Nephron (organoid): ENCODE results near the gene MSGN1.

ENCODE experiments used
- H3K27ac Mint-ChIP-seq, 3 experiments: 2 replicates each; pipeline ENCODE4 v1.8.0; 2020; ENCODE audit warnings: mixed read lengths in 3 of 3, mild to moderate bottlenecking in 2 of 3, moderate library complexity in 1 of 3
- H3K27me3 Mint-ChIP-seq: 2 replicates; pipeline ENCODE4 v1.8.0; 2021; ENCODE audit warnings: low read depth, mild to moderate bottlenecking, moderate library complexity, mixed read lengths
- H3K36me3 Mint-ChIP-seq: 2 replicates; pipeline ENCODE4 v1.8.0; 2020; ENCODE audit warnings: low read depth, mixed read lengths
- H3K4me1 Mint-ChIP-seq: 2 replicates; pipeline ENCODE4 v1.8.0; 2020; ENCODE audit warnings: mixed read lengths
- H3K4me3 Mint-ChIP-seq, 3 experiments: 2 replicates each; pipeline ENCODE4 v1.8.0; 2020; ENCODE audit warnings: mild to moderate bottlenecking in 3 of 3, mixed read lengths in 3 of 3, moderate library complexity in 2 of 3
- H3K9me3 Mint-ChIP-seq: 2 replicates; pipeline ENCODE4 v1.8.0; 2020; ENCODE audit warnings: mixed read lengths
- CTCF ChIP-seq, 3 experiments: fragments of 200-600 bp; sonication (generic); IDR thresholded peaks; one replicate each; pipeline ENCODE4 v1.5.0; 2021; ENCODE audit warnings: antibody characterized with exemption in 3 of 3; ENCODE audit not compliant: unreplicated experiment in 3 of 3

MSGN1 gene

GRCh38 chr2:17816396-17817245 is at the start of gene MSGN1:
MSGN1 (plus strand) TSS chr2:17816460; CDS start chr2:17816519, 59 bp downstream.
- Mint-ChIP-seq H3K9me3 (no peaks in the 10 kb centered on the region), H3K4me3 (peak within 1 kb of the TSS in 1 of 3 experiments; percentile 70), H3K27ac (peak within 1 kb of the TSS in 1 of 3 experiments; percentile 33), H3K36me3 (no peaks in the 10 kb centered on the region), H3K27me3 (no peaks in the 10 kb centered on the region), H3K4me1 (peaks cover 62% of the 10 kb centered on the region)
- no peak for TF ChIP-seq CTCF (IDR thresholded peaks at IDR 0.05; ENCODE audit: unreplicated experiment in 3 of 3)

GRCh38 chr2:17768894-17769293 is 47.4 kb upstream of the MSGN1 start:
- peaks cover under 1% of the 10 kb centered on the region for H3K4me1 Mint-ChIP-seq
- H3K27me3 Mint-ChIP-seq, result no peaks in the 10 kb centered on the region
- no peak for TF ChIP-seq CTCF (IDR thresholded peaks at IDR 0.05; ENCODE audit: unreplicated experiment in 3 of 3)
- no peak overlapping the region for H3K4me3 Mint-ChIP-seq
- peaks cover 29% of the 10 kb centered on the region for H3K36me3 Mint-ChIP-seq
- no peak overlapping the region for H3K27ac Mint-ChIP-seq
- no peaks in the 10 kb centered on the region for H3K9me3 Mint-ChIP-seq

- Mint-ChIP-seq H3K4me3 (no peak overlapping the region), H3K4me1 (peaks cover 6% of the 10 kb centered on the region), H3K36me3 (peaks cover 32% of the 10 kb centered on the region), H3K9me3 (no peaks in the 10 kb centered on the region), H3K27ac (no peak overlapping the region), H3K27me3 (no peaks in the 10 kb centered on the region)
- TF ChIP-seq CTCF (IDR thresholded peaks at IDR 0.05; ENCODE audit: unreplicated experiment in 3 of 3), result no peak
Measured at GRCh38 chr2:17771956-17772355, 44.3 kb upstream of the MSGN1 start.

- TF ChIP-seq CTCF (IDR thresholded peaks at IDR 0.05; ENCODE audit: unreplicated experiment in 3 of 3), result no peak
- Mint-ChIP-seq H3K4me3 (no peak overlapping the region), H3K4me1 (peaks cover 6% of the 10 kb centered on the region), H3K27me3 (no peaks in the 10 kb centered on the region), H3K36me3 (peaks cover 37% of the 10 kb centered on the region), H3K27ac (no peak overlapping the region), H3K9me3 (no peaks in the 10 kb centered on the region)
Measured at GRCh38 chr2:17772532-17772931, 43.7 kb upstream of the MSGN1 start.

GRCh38 chr2:17780546-17780945 is 35.7 kb upstream of the MSGN1 start:
- no peaks in the 10 kb centered on the region for H3K27me3 Mint-ChIP-seq
- no peak overlapping the region for H3K4me3 Mint-ChIP-seq
- H3K4me1 Mint-ChIP-seq, result peaks cover 5% of the 10 kb centered on the region
- no peak for TF ChIP-seq CTCF (IDR thresholded peaks at IDR 0.05; ENCODE audit: unreplicated experiment in 3 of 3)
- H3K9me3 Mint-ChIP-seq, result no peaks in the 10 kb centered on the region
- no peak overlapping the region for H3K27ac Mint-ChIP-seq
- H3K36me3 Mint-ChIP-seq, result peaks cover 52% of the 10 kb centered on the region

- Mint-ChIP-seq H3K4me1 (peaks cover 5% of the 10 kb centered on the region), H3K27ac (peak overlapping the region in 1 of 3 experiments; percentile 12), H3K36me3 (peaks cover 50% of the 10 kb centered on the region), H3K4me3 (no peak overlapping the region), H3K9me3 (no peaks in the 10 kb centered on the region), H3K27me3 (no peaks in the 10 kb centered on the region)
- TF ChIP-seq CTCF (IDR thresholded peaks at IDR 0.05; ENCODE audit: unreplicated experiment in 3 of 3), result no peak
Measured at GRCh38 chr2:17781482-17781881, 34.8 kb upstream of the MSGN1 start.
